Stimulated activated CD4-positive, alpha-beta T cell treated with anti-CD3 and anti-CD28 coated beads, Interleukin-15, amount 100 ng/mL, for 1 hour (primary cell): ENCODE results near the gene GFRA1.

Experiments used
- DNase-seq, 2 donors: peaks; one replicate each; pipeline ENCODE4 v3.0.0-alpha.2; 2020; ENCODE audit warnings: low read depth in 1 of 2, low spot score in 1 of 2

The GFRA1 gene

GRCh38 chr10:116160271-116160670 lies 112.7 kb downstream of the GFRA1 start:
- no peak for DNase-seq

DNA sequence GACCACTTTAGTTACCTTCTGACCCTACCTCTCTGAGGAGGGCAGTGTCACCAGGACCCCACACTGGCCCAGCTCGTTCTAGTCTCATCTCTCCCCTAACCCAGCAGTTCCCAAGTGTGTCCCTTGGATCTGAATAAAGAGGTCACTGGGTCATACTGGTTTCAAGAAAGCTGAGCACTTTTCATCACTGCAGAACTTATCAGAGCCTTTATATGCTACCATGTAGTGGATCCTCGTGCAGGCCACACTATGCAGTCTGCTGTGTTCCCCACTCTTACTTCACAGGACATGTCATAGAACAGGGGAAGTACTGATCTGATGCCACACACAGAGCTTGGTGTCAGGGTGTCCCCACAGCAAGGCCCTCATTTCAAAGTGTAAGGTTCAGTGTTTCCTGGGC lies 113.8 kb downstream of the GFRA1 start:
- DNase-seq = no peak

- DNase-seq = no peak
These were observed 115.0 kb downstream of the GFRA1 start for GRCh38 chr10:116158036-116158435.

DNA sequence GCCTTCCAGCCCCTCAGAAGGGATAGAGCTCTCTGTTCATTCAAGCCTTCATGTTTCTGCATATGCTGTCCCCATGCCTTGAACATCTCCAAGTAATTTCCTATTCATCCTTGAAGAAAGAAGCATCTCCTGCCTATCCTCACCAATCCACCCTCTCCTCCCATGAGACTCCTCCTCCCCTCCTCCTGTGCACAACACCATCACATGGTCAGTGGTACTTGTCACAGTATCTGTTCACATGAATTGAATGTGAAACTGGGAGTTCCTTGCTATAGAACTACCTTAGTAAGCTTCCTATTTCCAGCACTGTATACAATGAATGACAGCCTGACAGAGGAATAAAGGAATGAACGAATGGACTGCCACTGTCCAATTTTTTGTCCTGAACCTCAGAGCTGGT lies 115.5 kb downstream of the GFRA1 start:
- DNase-seq = no peak

GRCh38 chr10:116156819-116157218 lies 116.2 kb downstream of the GFRA1 start:
- no peak for DNase-seq

- no peak for DNase-seq
These were observed 117.8 kb downstream of the GFRA1 start for GRCh38 chr10:116155191-116155590.

DNA sequence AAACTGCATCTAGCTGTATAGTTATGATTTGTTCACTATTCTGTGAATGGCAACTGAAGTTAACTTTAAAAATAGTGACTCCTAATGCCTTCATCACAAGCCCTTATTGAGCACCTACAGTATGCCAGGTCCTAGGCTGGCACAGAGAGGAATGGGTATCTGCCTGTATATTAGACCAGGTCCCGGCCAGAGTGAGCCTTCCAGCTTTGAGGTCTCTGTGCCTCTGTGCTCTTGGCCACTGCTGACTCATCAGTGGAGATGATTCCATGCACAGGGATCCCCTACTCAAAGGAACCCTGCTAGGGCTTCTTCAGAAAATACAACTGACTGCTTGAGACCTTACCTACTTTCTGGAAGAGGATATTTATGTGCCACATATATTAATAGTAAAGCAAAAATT lies 118.4 kb downstream of the GFRA1 start:
- DNase-seq = no peak

- DNase-seq = no peak
These were observed 121.9 kb downstream of the GFRA1 start for GRCh38 chr10:116151076-116151475.

DNA sequence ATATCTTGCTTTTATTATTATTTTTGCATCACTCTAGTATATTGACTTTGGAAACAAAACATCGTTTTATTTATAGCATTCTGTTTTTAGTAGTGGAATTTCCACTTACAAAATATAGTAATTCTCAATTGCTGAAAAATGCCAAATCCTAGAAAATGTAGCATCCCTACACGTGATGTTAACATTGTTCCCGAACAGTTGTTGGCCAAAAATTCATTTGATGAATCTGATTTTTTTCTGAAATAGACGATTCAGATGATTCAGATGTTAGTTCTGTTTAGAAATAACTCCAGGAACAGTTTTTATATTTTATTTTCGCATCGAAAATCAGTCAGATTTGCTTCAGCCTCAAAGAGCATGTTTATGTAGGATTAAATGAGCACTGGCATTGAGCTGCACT lies 122.4 kb downstream of the GFRA1 start:
- DNase-seq = no peak

DNA sequence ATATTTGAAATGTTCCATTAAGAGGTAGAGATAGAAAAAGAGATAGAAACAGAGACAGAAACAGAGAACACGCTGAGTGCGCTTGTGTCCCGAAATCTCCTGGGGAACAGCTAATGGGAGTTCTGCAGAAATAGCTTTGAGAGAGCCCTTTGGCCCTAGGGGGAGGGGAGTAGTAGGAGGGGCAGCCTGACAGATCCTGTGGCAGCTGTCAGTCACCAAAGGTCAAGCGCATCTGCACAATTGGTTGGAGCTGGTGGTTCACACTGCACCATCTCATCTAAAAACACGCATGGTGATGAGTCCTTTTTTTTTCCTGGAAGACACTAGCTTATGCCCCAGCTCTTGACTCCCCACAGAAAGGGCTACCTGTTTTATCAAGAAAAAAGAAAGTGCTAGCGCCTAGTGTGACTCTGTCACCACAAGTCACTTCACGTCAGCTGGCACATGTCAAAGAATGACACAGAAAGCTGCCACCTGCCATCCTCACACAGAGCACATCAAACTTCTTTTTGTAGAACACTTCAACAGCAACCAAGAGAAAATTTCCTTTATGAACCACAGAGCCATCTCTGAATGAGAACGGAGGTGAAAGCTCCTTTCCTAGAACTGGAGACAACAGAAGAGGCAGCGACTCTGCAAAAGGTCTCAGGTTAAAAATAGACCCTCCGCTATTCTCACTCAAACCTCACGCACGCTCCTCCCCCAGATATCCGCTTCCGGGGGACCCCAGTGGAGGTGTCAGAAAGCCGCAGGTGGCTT lies 125.7 kb downstream of the GFRA1 start:
- DNase-seq = no peak

DNA sequence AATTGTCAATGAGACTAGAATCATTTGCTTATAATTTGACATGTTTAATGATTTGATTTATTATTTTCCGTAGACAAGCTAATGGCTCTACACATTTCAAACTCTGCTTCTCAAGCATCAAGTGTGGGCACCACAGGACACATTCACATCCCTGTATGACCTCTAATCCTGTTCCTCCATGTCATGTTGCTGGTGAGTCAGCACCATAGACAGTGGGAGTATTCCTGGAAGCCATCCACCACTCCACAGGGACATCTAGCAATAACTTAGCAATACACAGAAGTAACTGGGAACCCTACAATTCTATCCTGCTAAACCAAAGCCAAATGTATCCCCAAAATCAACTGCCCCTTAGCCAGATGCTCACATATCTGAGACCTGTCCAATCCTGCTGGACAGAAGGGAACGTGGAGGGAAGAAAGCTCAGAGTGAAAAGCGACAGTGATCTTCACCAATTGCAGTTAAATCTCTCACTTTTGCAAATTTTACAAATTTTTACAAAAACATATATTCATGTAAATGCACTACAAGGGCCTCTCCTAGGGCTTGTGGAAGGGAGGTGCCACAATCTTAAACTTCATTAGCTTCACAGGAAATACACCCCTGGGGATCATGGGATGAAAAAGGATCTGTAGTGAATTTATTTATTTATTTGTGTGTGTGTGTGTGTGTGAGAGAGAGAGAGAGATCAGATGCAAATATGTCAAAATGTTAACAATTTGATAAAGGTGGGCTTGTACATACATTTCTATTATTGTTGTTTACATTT lies 126.5 kb downstream of the GFRA1 start:
- DNase-seq = no peak

- no peak for DNase-seq
These were observed 129.3 kb downstream of the GFRA1 start for GRCh38 chr10:116143673-116144222.

DNA sequence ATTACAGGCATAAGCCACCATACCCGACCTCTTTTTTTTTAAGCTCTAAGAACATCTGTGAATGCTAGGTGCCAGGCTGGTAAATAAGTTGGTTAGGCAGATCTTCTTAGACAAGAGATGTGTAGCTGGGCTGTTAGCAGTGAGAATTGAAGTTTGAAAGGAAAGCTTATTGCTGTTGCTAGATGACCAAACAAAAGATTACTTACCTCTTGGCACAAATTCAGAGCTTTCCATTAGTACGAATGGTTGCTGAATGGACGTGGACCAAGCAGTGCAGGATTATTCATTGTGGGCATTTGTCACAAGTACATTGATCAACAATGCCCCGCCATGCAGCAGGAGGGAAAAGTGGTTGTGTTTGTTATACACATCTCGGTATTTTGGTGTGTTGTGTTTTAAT lies 131.2 kb downstream of the GFRA1 start:
- DNase-seq = no peak

DNA sequence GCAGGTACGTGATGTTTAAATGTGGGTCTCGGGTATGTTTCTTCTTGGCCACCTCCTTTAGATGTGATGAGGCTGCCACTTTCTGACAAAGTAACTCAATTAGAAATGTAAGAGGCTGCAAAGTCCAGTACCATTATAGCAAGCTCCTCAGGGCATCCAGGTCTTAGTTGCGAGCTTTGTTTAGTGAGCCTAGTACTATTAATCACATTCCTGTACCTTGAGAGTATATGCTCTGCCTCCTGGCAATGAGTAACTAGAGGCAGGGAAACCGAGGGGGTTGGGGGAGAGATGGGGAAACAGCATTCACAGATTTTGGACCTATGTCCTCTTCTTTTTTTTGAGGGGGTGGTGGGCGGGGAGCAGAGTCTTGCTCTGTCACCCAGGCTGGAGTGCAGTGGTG lies 131.8 kb downstream of the GFRA1 start:
- DNase-seq = no peak

GRCh38 chr10:116139886-116140285 lies 133.1 kb downstream of the GFRA1 start:
- no peak for DNase-seq

- DNase-seq = no peak
These were observed 134.1 kb downstream of the GFRA1 start for GRCh38 chr10:116138897-116139296.

- no peak for DNase-seq
These were observed 136.7 kb downstream of the GFRA1 start for GRCh38 chr10:116136261-116136660.

DNA sequence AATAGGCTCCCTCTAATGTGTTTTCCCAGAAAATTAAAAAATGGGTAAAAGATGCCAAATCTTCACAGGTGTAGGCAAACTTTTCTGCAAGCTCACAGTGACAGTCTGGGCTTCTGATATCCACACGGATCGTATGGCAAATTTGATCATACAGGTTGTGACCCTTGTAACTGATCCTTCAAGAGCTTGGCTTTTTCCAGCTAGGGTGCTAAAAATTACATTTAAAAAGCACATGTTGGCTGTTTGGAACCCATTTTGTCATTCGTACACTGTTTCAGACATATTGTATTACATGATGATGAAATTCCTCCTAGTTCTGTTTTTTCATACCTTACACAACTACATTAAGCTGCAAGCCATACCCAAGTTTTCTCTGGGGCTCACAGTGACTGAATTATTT lies 138.7 kb downstream of the GFRA1 start:
- DNase-seq = no peak

DNA sequence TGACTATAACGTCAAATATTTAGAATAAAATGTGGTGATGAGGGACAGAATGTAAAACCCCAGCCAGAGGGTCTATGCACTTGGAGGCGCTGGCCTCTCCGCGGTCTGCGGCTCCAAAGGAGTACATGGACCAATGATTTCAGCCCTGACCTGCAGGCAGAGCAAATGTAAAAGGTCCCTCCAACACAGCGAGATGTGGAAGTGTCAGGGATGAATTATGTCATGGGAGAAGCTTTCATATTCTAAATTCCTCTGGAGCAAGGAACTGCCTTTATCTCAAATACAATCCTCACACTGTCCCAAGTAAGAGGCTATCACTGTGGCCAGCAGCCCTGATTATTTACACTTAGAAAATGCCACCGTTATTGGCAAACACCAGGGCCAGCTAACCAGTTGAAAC lies 139.4 kb downstream of the GFRA1 start:
- DNase-seq = no peak

GRCh38 chr10:116132780-116133399 lies 140.1 kb downstream of the GFRA1 start:
- no peak for DNase-seq

- DNase-seq = no peak
These were observed 143.0 kb downstream of the GFRA1 start for GRCh38 chr10:116130006-116130405.
